ENCODE measurements around the gene SHISA5. TPM values are rescaled to one million over a fixed set of nuclear protein-coding genes. Genes with fewer than 3 reads are reported as not detected.

The SHISA5 gene
- polyA plus RNA-seq, 4 donors, result 68.2 to 220 (median 106) TPM

GRCh38 chr3:48503401-48504050 is 448 bp downstream of the SHISA5 start:
- Histone ChIP-seq H3K27ac (ENCODE audit: low read depth in 1 of 3, low read length in 2 of 3) (peak overlapping the region; percentile 25 to 87 (median 63)), H3K27me3 (ENCODE audit: control insufficient read depth in 3 of 3, insufficient read depth in 3 of 3, low read length in 3 of 3) (no peaks in the 10 kb centered on the region), H3K4me3 (ENCODE audit: low read depth in 1 of 3, low read length in 3 of 3) (peak overlapping the region; percentile 64 to 74 (median 66)), H3K4me1 (ENCODE audit: control insufficient read depth in 3 of 3, insufficient read depth in 2 of 3, low read depth in 1 of 3, low read length in 2 of 3) (peaks cover 3 to 24% (median 6%) of the 10 kb centered on the region in 3 donors), H3K9me3 (ENCODE audit: control insufficient read depth in 2 of 2, insufficient read depth in 1 of 2, low read depth in 1 of 2, low read length in 1 of 2) (no peaks in the 10 kb centered on the region), H3K36me3 (ENCODE audit: control insufficient read depth in 3 of 3, insufficient read depth in 2 of 3, low read depth in 1 of 3, low read length in 3 of 3) (peaks cover 0 to 17% (median 0%) of the 10 kb centered on the region in 3 donors)
- 14 to 27% (median 20%) methylated on average over 24 to 26 of the region's 26 CpGs for WGBS, 3 donors
- FAIRE-seq (no peak), DNase-seq (peak in 1 of 2 donors; percentile 39)

DNA sequence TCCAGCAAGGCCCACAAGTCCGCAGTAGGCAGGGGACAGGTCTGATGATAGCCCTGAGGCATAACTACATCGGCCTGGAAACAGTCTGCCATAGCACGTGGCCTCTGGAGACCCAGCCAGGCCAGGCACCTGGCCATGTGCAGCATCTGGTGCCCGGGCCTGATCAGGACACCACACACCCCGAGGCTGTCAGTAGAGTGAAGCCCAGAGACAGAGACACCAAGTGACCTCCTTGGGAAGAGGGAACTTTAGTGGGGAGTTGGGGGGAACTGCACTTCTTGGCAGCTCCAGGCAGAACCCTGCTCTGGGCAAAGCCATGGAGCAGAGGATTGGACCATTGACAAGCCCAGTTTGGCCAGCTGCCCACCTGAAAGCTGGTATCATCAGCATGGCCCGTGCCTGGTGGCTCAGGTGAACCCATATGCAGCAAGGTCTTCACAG is 1.2 kb downstream of the SHISA5 start:
- peak overlapping the region in 1 of 3 donors; percentile 87 for H3K27ac ChIP-seq (ENCODE audit: low read depth in 1 of 3, low read length in 2 of 3)
- H3K27me3 ChIP-seq (ENCODE audit: control insufficient read depth in 3 of 3, insufficient read depth in 3 of 3, low read length in 3 of 3), result no peaks in the 10 kb centered on the region
- DNase-seq (no peak), FAIRE-seq (no peak)
- H3K36me3 ChIP-seq (ENCODE audit: control insufficient read depth in 3 of 3, insufficient read depth in 2 of 3, low read depth in 1 of 3, low read length in 3 of 3), result peaks cover 0 to 21% (median 0%) of the 10 kb centered on the region in 3 donors
- peaks cover 3 to 24% (median 6%) of the 10 kb centered on the region in 3 donors for H3K4me1 ChIP-seq (ENCODE audit: control insufficient read depth in 3 of 3, insufficient read depth in 2 of 3, low read depth in 1 of 3, low read length in 2 of 3)
- no peak overlapping the region for H3K4me3 ChIP-seq (ENCODE audit: low read depth in 1 of 3, low read length in 3 of 3)
- WGBS, 3 donors, result 55 to 78% (median 72%) methylated on average over 6 of the region's 6 CpGs
- no peaks in the 10 kb centered on the region for H3K9me3 ChIP-seq (ENCODE audit: control insufficient read depth in 2 of 2, insufficient read depth in 1 of 2, low read depth in 1 of 2, low read length in 1 of 2)

DNA sequence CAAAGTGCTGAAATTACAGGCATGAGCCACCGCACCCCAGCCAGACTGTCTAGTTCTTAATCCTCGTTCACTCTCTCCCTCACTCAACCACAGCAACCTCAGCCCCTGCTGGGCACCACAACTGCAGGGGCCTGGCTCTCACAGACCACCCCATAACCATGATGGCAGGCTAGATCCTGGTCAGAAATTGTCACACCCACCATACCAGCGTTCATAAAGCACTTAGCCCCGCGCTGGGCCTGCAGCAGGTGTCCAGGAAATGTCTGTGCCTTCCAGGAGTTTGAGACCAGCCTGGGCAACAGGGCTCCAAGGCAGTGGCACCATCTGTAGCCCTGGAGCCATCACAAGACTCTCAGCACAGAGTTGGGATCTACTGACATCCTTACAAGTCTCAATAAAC is 1.9 kb downstream of the SHISA5 start:
- FAIRE-seq (no peak), DNase-seq (no peak)
- Histone ChIP-seq H3K4me1 (ENCODE audit: control insufficient read depth in 3 of 3, insufficient read depth in 2 of 3, low read depth in 1 of 3, low read length in 2 of 3) (peaks cover 3 to 24% (median 6%) of the 10 kb centered on the region in 3 donors), H3K4me3 (ENCODE audit: low read depth in 1 of 3, low read length in 3 of 3) (no peak overlapping the region), H3K9me3 (ENCODE audit: control insufficient read depth in 2 of 2, insufficient read depth in 1 of 2, low read depth in 1 of 2, low read length in 1 of 2) (no peaks in the 10 kb centered on the region), H3K27me3 (ENCODE audit: control insufficient read depth in 3 of 3, insufficient read depth in 3 of 3, low read length in 3 of 3) (no peaks in the 10 kb centered on the region), H3K27ac (ENCODE audit: low read depth in 1 of 3, low read length in 2 of 3) (no peak overlapping the region), H3K36me3 (ENCODE audit: control insufficient read depth in 3 of 3, insufficient read depth in 2 of 3, low read depth in 1 of 3, low read length in 3 of 3) (peaks cover 0 to 21% (median 0%) of the 10 kb centered on the region in 3 donors)
- 66 to 73% (median 71%) methylated on average over 5 of the region's 5 CpGs for WGBS, 3 donors

- no peak for FAIRE-seq
- H3K36me3 ChIP-seq (ENCODE audit: control insufficient read depth in 3 of 3, insufficient read depth in 2 of 3, low read depth in 1 of 3, low read length in 3 of 3), result peaks cover 0 to 23% (median 0%) of the 10 kb centered on the region in 3 donors
- no peak for DNase-seq
- no peak overlapping the region for H3K4me3 ChIP-seq (ENCODE audit: low read depth in 1 of 3, low read length in 3 of 3)
- 70 to 82% (median 77%) methylated on average over 7 of the region's 7 CpGs for WGBS, 3 donors
- H3K27me3 ChIP-seq (ENCODE audit: control insufficient read depth in 3 of 3, insufficient read depth in 3 of 3, low read length in 3 of 3), result no peaks in the 10 kb centered on the region
- peaks cover 3 to 22% (median 6%) of the 10 kb centered on the region in 3 donors for H3K4me1 ChIP-seq (ENCODE audit: control insufficient read depth in 3 of 3, insufficient read depth in 2 of 3, low read depth in 1 of 3, low read length in 2 of 3)
- H3K9me3 ChIP-seq (ENCODE audit: control insufficient read depth in 2 of 2, insufficient read depth in 1 of 2, low read depth in 1 of 2, low read length in 1 of 2), result no peaks in the 10 kb centered on the region
- H3K27ac ChIP-seq (ENCODE audit: low read depth in 1 of 3, low read length in 2 of 3), result no peak overlapping the region
These were observed 2.8 kb downstream of the SHISA5 start for GRCh38 chr3:48501196-48501595.

DNA sequence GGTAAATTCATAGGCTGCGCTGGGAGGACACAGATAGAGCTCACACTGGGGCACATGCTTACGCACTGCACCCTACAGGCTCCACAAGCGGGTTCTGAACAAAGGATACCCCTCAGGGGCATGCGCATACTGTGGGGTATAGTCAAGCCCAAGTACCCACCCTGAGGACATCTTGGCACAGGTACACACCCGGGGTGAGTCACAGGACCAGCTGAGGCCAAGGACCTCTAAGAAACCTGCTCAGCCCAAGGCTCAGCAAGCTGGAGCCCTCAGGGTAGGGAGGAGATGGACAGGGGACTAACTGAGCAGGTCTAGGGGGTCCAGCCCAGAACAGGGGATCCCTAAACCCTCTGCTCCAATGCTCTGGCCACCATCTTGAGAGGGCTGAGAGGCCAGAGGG is 3.3 kb downstream of the SHISA5 start:
- no peak overlapping the region for H3K27ac ChIP-seq (ENCODE audit: low read depth in 1 of 3, low read length in 2 of 3)
- WGBS, 3 donors, result 93 to 97% (median 96%) methylated on average over 5 of the region's 5 CpGs
- H3K27me3 ChIP-seq (ENCODE audit: control insufficient read depth in 3 of 3, insufficient read depth in 3 of 3, low read length in 3 of 3), result no peaks in the 10 kb centered on the region
- H3K36me3 ChIP-seq (ENCODE audit: control insufficient read depth in 3 of 3, insufficient read depth in 2 of 3, low read depth in 1 of 3, low read length in 3 of 3), result peaks cover 0 to 23% (median 0%) of the 10 kb centered on the region in 3 donors
- no peaks in the 10 kb centered on the region for H3K9me3 ChIP-seq (ENCODE audit: control insufficient read depth in 2 of 2, insufficient read depth in 1 of 2, low read depth in 1 of 2, low read length in 1 of 2)
- no peak for FAIRE-seq
- H3K4me3 ChIP-seq (ENCODE audit: low read depth in 1 of 3, low read length in 3 of 3), result no peak overlapping the region
- no peak for DNase-seq
- peaks cover 3 to 20% (median 6%) of the 10 kb centered on the region in 3 donors for H3K4me1 ChIP-seq (ENCODE audit: control insufficient read depth in 3 of 3, insufficient read depth in 2 of 3, low read depth in 1 of 3, low read length in 2 of 3)

- no peak overlapping the region for H3K4me3 ChIP-seq (ENCODE audit: low read depth in 1 of 3, low read length in 3 of 3)
- peaks cover 0 to 11% (median 2%) of the 10 kb centered on the region in 3 donors for H3K36me3 ChIP-seq (ENCODE audit: control insufficient read depth in 3 of 3, insufficient read depth in 2 of 3, low read depth in 1 of 3, low read length in 3 of 3)
- H3K27ac ChIP-seq (ENCODE audit: low read depth in 1 of 3, low read length in 2 of 3), result no peak overlapping the region
- H3K4me1 ChIP-seq (ENCODE audit: control insufficient read depth in 3 of 3, insufficient read depth in 2 of 3, low read depth in 1 of 3, low read length in 2 of 3), result no peaks in the 10 kb centered on the region
- DNase-seq (no peak), FAIRE-seq (no peak)
- no peaks in the 10 kb centered on the region for H3K9me3 ChIP-seq (ENCODE audit: control insufficient read depth in 2 of 2, insufficient read depth in 1 of 2, low read depth in 1 of 2, low read length in 1 of 2)
- 88 to 98% (median 94%) methylated on average over 3 of the region's 3 CpGs for WGBS, 3 donors
- H3K27me3 ChIP-seq (ENCODE audit: control insufficient read depth in 3 of 3, insufficient read depth in 3 of 3, low read length in 3 of 3), result no peaks in the 10 kb centered on the region
These were observed 10.8 kb downstream of the SHISA5 start for GRCh38 chr3:48493203-48493501.

- DNase-seq, result no peak
- no peaks in the 10 kb centered on the region for H3K9me3 ChIP-seq (ENCODE audit: control insufficient read depth in 2 of 2, insufficient read depth in 1 of 2, low read depth in 1 of 2, low read length in 1 of 2)
- H3K4me1 ChIP-seq (ENCODE audit: control insufficient read depth in 3 of 3, insufficient read depth in 2 of 3, low read depth in 1 of 3, low read length in 2 of 3), result no peaks in the 10 kb centered on the region
- no peak for FAIRE-seq
- no peak overlapping the region for H3K4me3 ChIP-seq (ENCODE audit: low read depth in 1 of 3, low read length in 3 of 3)
- 81 to 85% (median 83%) methylated on average over 7 of the region's 7 CpGs for WGBS, 3 donors
- H3K27ac ChIP-seq (ENCODE audit: low read depth in 1 of 3, low read length in 2 of 3), result no peak overlapping the region
- H3K36me3 ChIP-seq (ENCODE audit: control insufficient read depth in 3 of 3, insufficient read depth in 2 of 3, low read depth in 1 of 3, low read length in 3 of 3), result peaks cover 0 to 11% (median 2%) of the 10 kb centered on the region in 3 donors
- no peaks in the 10 kb centered on the region for H3K27me3 ChIP-seq (ENCODE audit: control insufficient read depth in 3 of 3, insufficient read depth in 3 of 3, low read length in 3 of 3)
These were observed 11.3 kb downstream of the SHISA5 start for GRCh38 chr3:48492461-48493202.

DNA sequence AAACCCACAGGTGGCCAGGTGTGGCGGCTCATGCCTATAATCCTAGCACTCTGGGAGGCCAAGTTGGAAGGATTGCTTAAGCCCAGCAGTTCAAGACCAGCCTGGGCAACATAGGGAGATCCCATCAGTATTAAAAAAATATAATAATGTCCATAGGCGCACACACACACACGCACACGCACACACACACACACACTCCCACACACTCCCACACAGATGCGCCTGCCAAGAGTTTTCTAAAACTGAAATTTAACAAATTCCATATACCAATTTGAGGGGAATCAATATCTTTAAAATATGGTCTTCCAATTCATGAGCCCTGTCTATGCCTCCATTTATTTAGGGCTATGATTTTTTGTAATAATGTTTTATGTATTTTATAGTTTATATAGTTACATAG is 17.0 kb downstream of the SHISA5 start:
- DNase-seq, result no peak
- FAIRE-seq, result no peak
- H3K4me1 ChIP-seq (ENCODE audit: control insufficient read depth in 3 of 3, insufficient read depth in 2 of 3, low read depth in 1 of 3, low read length in 2 of 3), result no peaks in the 10 kb centered on the region
- no peaks in the 10 kb centered on the region for H3K9me3 ChIP-seq (ENCODE audit: control insufficient read depth in 2 of 2, insufficient read depth in 1 of 2, low read depth in 1 of 2, low read length in 1 of 2)
- no peak overlapping the region for H3K27ac ChIP-seq (ENCODE audit: low read depth in 1 of 3, low read length in 2 of 3)
- peaks cover 0 to 2% (median 0%) of the 10 kb centered on the region in 3 donors for H3K36me3 ChIP-seq (ENCODE audit: control insufficient read depth in 3 of 3, insufficient read depth in 2 of 3, low read depth in 1 of 3, low read length in 3 of 3)
- H3K27me3 ChIP-seq (ENCODE audit: control insufficient read depth in 3 of 3, insufficient read depth in 3 of 3, low read length in 3 of 3), result no peaks in the 10 kb centered on the region
- WGBS, 3 donors, result 91 to 97% (median 94%) methylated on average over 5 of the region's 5 CpGs
- no peak overlapping the region for H3K4me3 ChIP-seq (ENCODE audit: low read depth in 1 of 3, low read length in 3 of 3)

All from small intestine (tissue), 7 donors.